H1 (cell line): ENCODE results near the gene MACF1. TPM values are rescaled to one million over a fixed set of nuclear protein-coding genes. Genes with fewer than 3 reads are reported as not detected.

Source experiments
- GABPA ChIP-seq: IDR thresholded peaks from 2 replicates; pipeline ENCODE4 v1.6.1; 2011; ENCODE audit warnings: mild to moderate bottlenecking, low read length, moderate library complexity, borderline replicate concordance; ENCODE audit not compliant: insufficient read depth
- polyA plus RNA-seq, 7 experiments: library from polyadenylated mRNA; depleted of rRNA in 3 of 7; stranded (reverse) in 5 of 7; unstranded in 2 of 7; fragments of >200 nt in 5 of 7; fragments of 200-250 nt in 2 of 7; gene quantifications; 1 replicate in 5 of 7; 2 replicates in 1 of 7; 4 replicates in 1 of 7; pipeline versions ENCODE4 v1.2.1 to v1.2.3, GENCODE V29; 2011 to 2013; ENCODE audit warnings: missing spikeins in 2 of 7, mixed read lengths in 2 of 7
- total RNA-seq: library from RNA; stranded (reverse); fragmentation: NEBNext Ultra II Directional; extraction: Animal tissue kit (Norgen Biotek cat#: 25700); gene quantifications from 2 replicates; pipeline ENCODE4 v1.2.1, GENCODE V29; 2021

The MACF1 gene
- total and polyA plus RNA-seq, 2 of the 8 experiments (the other 6 are each of a cell fraction or from before 2014, with no cell fraction given): 59.8 to 285 TPM

DNA sequence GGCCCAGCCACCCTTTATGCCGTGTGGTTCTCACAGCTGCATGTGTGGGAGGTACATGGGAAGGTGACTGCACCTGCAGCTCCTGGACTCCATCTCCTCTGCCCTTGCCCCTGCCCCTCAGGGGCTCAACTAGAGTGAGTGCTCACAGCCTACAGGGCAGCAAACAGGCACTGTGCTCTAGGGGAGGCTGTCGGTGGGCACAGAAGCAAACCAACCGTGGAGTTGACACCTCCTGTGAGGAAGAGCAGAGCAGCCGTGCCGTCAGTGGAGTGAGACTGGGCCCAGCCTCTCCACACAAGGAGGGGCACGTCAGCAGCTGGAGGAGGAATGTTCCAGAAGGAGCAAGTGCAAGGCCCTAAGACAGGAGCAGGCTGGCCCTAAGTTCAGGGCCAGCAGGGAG is 319.7 kb downstream of the MACF1 start (continued):
- no peak for TF ChIP-seq GABPA
